ENCODE results near the gene RPP30. TPM values are rescaled to one million over a fixed set of nuclear protein-coding genes. Genes with fewer than 3 reads are reported as not detected.

RPP30 gene
- total RNA-seq, 1 donor = 43.1 TPM

DNA sequence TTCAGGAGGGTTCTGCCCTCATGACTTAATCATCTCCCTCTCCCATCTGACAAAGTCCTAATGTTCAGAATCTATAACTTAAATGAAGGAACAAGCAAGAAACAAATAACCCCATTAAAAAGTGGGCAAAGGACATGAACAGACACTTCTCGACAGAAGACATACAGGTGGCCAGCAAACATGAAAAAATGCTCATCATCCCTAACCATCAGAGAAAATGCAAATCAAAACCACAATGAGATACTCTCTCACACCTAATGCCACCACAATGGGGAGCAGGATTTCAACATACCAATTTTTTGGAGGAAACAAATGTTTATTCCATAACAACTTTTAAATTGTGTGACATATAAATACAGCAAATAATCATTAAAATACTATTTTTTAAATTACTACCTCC is 11.0 kb upstream of the RPP30 start:
- Histone ChIP-seq H3K36me3 (ENCODE audit: insufficient read depth, low read length) (no peaks in the 10 kb centered on the region), H3K4me3 (ENCODE audit: insufficient read depth, low read length) (no peak overlapping the region), H4K20me1 (ENCODE audit: insufficient read depth, low read length) (no peaks in the 10 kb centered on the region), H3K27ac (ENCODE audit: low read depth, low read length) (no peak overlapping the region), H3K9me3 (ENCODE audit: low read depth, low read length) (no peaks in the 10 kb centered on the region), H3K4me1 (ENCODE audit: insufficient read depth, low read length) (peaks cover 21% of the 10 kb centered on the region), H3K79me2 (ENCODE audit: insufficient read depth, low read length) (peaks cover 7% of the 10 kb centered on the region), H3K4me2 (ENCODE audit: insufficient read depth, low read length) (no peak overlapping the region), H3K27me3 (ENCODE audit: insufficient read depth, low read length) (no peaks in the 10 kb centered on the region), H2AFZ (ENCODE audit: low read length) (no peak overlapping the region)
- TF ChIP-seq, protein P1, sequence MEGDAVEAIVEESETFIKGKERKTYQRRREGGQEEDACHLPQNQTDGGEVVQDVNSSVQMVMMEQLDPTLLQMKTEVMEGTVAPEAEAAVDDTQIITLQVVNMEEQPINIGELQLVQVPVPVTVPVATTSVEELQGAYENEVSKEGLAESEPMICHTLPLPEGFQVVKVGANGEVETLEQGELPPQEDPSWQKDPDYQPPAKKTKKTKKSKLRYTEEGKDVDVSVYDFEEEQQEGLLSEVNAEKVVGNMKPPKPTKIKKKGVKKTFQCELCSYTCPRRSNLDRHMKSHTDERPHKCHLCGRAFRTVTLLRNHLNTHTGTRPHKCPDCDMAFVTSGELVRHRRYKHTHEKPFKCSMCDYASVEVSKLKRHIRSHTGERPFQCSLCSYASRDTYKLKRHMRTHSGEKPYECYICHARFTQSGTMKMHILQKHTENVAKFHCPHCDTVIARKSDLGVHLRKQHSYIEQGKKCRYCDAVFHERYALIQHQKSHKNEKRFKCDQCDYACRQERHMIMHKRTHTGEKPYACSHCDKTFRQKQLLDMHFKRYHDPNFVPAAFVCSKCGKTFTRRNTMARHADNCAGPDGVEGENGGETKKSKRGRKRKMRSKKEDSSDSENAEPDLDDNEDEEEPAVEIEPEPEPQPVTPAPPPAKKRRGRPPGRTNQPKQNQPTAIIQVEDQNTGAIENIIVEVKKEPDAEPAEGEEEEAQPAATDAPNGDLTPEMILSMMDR (IDR thresholded peaks at IDR 0.05; ENCODE audit: extremely low read depth, low read depth, low read length) = no peak
- DNase-seq (ENCODE audit: insufficient read length, low spot score, missing footprints) = no peak

DNA sequence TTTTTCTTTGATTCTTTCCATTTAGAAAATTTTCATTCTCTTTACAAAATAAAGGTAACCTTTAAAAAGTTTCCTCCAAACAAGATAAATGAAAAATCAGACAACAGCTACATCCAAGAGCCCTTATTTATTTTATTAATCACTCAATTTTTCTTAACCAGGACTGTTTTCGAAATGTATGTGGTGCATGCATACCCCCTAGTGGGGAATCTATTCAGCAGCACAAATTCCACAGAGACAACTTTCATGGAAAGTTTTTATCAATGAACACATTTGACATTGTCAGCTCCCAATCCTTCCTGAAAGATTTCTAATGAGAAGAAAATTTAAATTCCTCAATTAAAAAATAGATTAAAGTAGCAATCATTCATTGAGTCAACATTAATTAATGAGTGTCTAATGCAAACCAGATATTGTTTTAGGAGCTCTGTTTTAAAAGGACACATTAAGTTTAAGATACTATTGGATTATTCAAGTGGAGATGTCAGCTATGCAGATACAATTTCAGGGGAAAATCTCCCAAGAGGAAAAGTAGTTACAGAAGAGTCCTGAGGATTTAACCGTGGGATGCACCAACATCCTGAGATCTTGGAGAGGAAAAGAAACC is 8.8 kb upstream of the RPP30 start:
- Histone ChIP-seq H3K4me3 (ENCODE audit: insufficient read depth, low read length) (no peak overlapping the region), H3K4me2 (ENCODE audit: insufficient read depth, low read length) (no peak overlapping the region), H3K27me3 (ENCODE audit: insufficient read depth, low read length) (peaks cover 8% of the 10 kb centered on the region), H3K9me3 (ENCODE audit: low read depth, low read length) (no peaks in the 10 kb centered on the region), H3K27ac (ENCODE audit: low read depth, low read length) (no peak overlapping the region), H3K4me1 (ENCODE audit: insufficient read depth, low read length) (peaks cover 21% of the 10 kb centered on the region), H4K20me1 (ENCODE audit: insufficient read depth, low read length) (no peaks in the 10 kb centered on the region), H3K36me3 (ENCODE audit: insufficient read depth, low read length) (no peaks in the 10 kb centered on the region), H3K79me2 (ENCODE audit: insufficient read depth, low read length) (no peaks in the 10 kb centered on the region), H2AFZ (ENCODE audit: low read length) (no peak overlapping the region)
- no peak for DNase-seq (ENCODE audit: insufficient read length, low spot score, missing footprints)
- TF ChIP-seq, protein P1 (IDR thresholded peaks at IDR 0.05; ENCODE audit: extremely low read depth, low read depth, low read length) = peak; percentile 88

- no peaks in the 10 kb centered on the region for H4K20me1 ChIP-seq (ENCODE audit: insufficient read depth, low read length)
- H3K4me3 ChIP-seq (ENCODE audit: insufficient read depth, low read length) = no peak overlapping the region
- H3K4me1 ChIP-seq (ENCODE audit: insufficient read depth, low read length) = no peaks in the 10 kb centered on the region
- DNase-seq (ENCODE audit: insufficient read length, low spot score, missing footprints) = no peak
- H3K36me3 ChIP-seq (ENCODE audit: insufficient read depth, low read length) = no peaks in the 10 kb centered on the region
- no peak overlapping the region for H2AFZ ChIP-seq (ENCODE audit: low read length)
- no peaks in the 10 kb centered on the region for H3K79me2 ChIP-seq (ENCODE audit: insufficient read depth, low read length)
- no peak overlapping the region for H3K4me2 ChIP-seq (ENCODE audit: insufficient read depth, low read length)
- TF ChIP-seq, protein P1 (IDR thresholded peaks at IDR 0.05; ENCODE audit: extremely low read depth, low read depth, low read length) = peak; percentile 52
- no peaks in the 10 kb centered on the region for H3K9me3 ChIP-seq (ENCODE audit: low read depth, low read length)
- H3K27ac ChIP-seq (ENCODE audit: low read depth, low read length) = no peak overlapping the region
- H3K27me3 ChIP-seq (ENCODE audit: insufficient read depth, low read length) = peaks cover 8% of the 10 kb centered on the region
Observed at GRCh38 chr10:90865401-90865800, 6.4 kb upstream of the RPP30 start.

- Histone ChIP-seq H3K4me1 (ENCODE audit: insufficient read depth, low read length) (peaks cover 4% of the 10 kb centered on the region), H3K9me3 (ENCODE audit: low read depth, low read length) (no peaks in the 10 kb centered on the region), H3K36me3 (ENCODE audit: insufficient read depth, low read length) (no peaks in the 10 kb centered on the region), H4K20me1 (ENCODE audit: insufficient read depth, low read length) (no peaks in the 10 kb centered on the region), H3K79me2 (ENCODE audit: insufficient read depth, low read length) (no peaks in the 10 kb centered on the region), H3K4me3 (ENCODE audit: insufficient read depth, low read length) (no peak overlapping the region), H3K27me3 (ENCODE audit: insufficient read depth, low read length) (peaks cover 8% of the 10 kb centered on the region), H2AFZ (ENCODE audit: low read length) (no peak overlapping the region), H3K4me2 (ENCODE audit: insufficient read depth, low read length) (no peak overlapping the region), H3K27ac (ENCODE audit: low read depth, low read length) (no peak overlapping the region)
- TF ChIP-seq, protein P1 (IDR thresholded peaks at IDR 0.05; ENCODE audit: extremely low read depth, low read depth, low read length) = no peak
- DNase-seq (ENCODE audit: insufficient read length, low spot score, missing footprints) = no peak
Observed at GRCh38 chr10:90866050-90866598, 5.7 kb upstream of the RPP30 start.
